ENCODE data around the gene SNED1.

Gene SNED1

GRCh38 chr2:240990726-240991377 is 7.6 kb upstream of the SNED1 start:
- DNase-seq (ENCODE audit: insufficient read length, low spot score), result no peak
- FAIRE-seq, result no peak

GRCh38 chr2:240991378-240992263 is 6.8 kb upstream of the SNED1 start:
- peak; percentile 88 for FAIRE-seq
- DNase-seq (ENCODE audit: insufficient read length, low spot score), result peak; percentile 80

GRCh38 chr2:240992572-240993291 is 5.7 kb upstream of the SNED1 start:
- DNase-seq (ENCODE audit: insufficient read length, low spot score), result no peak
- FAIRE-seq, result no peak

- DNase-seq (ENCODE audit: insufficient read length, low spot score) (no peak), FAIRE-seq (no peak)
These were observed 4.8 kb upstream of the SNED1 start for GRCh38 chr2:240993446-240994170.

GRCh38 chr2:240994171-240994896 is 4.1 kb upstream of the SNED1 start:
- FAIRE-seq, result no peak

GRCh38 chr2:240995041-240996021 is 3.1 kb upstream of the SNED1 start:
- DNase-seq (ENCODE audit: insufficient read length, low spot score), result no peak
- FAIRE-seq, result no peak

More at GRCh38 chr2:240994171-240994896, 4.1 kb upstream of the SNED1 start:
- no peak for DNase-seq (ENCODE audit: insufficient read length, low spot score)

- FAIRE-seq (no peak), DNase-seq (ENCODE audit: insufficient read length, low spot score) (no peak)
These were observed 2.1 kb upstream of the SNED1 start for GRCh38 chr2:240996161-240996833.

- DNase-seq (ENCODE audit: insufficient read length, low spot score) (no peak), FAIRE-seq (no peak)
These were observed 1.6 kb upstream of the SNED1 start for GRCh38 chr2:240996834-240997140.

- FAIRE-seq (no peak), DNase-seq (ENCODE audit: insufficient read length, low spot score) (no peak)
These were observed 1.1 kb upstream of the SNED1 start for GRCh38 chr2:240997141-240997855.

- no peak for FAIRE-seq
- DNase-seq (ENCODE audit: insufficient read length, low spot score), result no peak
These were observed 232 bp downstream of the SNED1 start for GRCh38 chr2:240998706-240998994.

GRCh38 chr2:240998995-240999791 is 775 bp downstream of the SNED1 start:
- FAIRE-seq (no peak), DNase-seq (ENCODE audit: insufficient read length, low spot score) (no peak)

- DNase-seq (ENCODE audit: insufficient read length, low spot score) (no peak), FAIRE-seq (peak; percentile 16)
These were observed 1.6 kb downstream of the SNED1 start for GRCh38 chr2:240999873-241000541.

- DNase-seq (ENCODE audit: insufficient read length, low spot score) (no peak), FAIRE-seq (no peak)
These were observed 2.5 kb downstream of the SNED1 start for GRCh38 chr2:241000831-241001321.

- FAIRE-seq (no peak), DNase-seq (ENCODE audit: insufficient read length, low spot score) (no peak)
These were observed 3.2 kb downstream of the SNED1 start for GRCh38 chr2:241001413-241002274.

GRCh38 chr2:241002275-241003046 is 4.0 kb downstream of the SNED1 start:
- no peak for DNase-seq (ENCODE audit: insufficient read length, low spot score)
- FAIRE-seq, result no peak
